ENCODE measurements around the gene PTBP3. TPM values are rescaled to one million over a fixed set of nuclear protein-coding genes. Genes with fewer than 3 reads are reported as not detected.

Gene PTBP3
- total and polyA plus RNA-seq, 2 of the 13 experiments (the other 11 are each of a cell fraction or from before 2014, with no cell fraction given): 52.8 to 61.1 TPM

GRCh38 chr9:112312139-112312538 is 21.3 kb downstream of the PTBP3 start:
- ATAC-seq (no peak), FAIRE-seq (no peak), DNase-seq (ENCODE audit: low spot score) (no peak)
- peaks cover 83% of the 10 kb centered on the region for H3K4me1 ChIP-seq (ENCODE audit: insufficient read depth, low read length)
- TF ChIP-seq FOXO1 (CRISPR knock-in tag; IDR thresholded peaks at IDR 0.05): no peak
- no peak for TF ChIP-seq SPEN (CRISPR knock-in tag; IDR thresholded peaks at IDR 0.05; ENCODE audit: low read depth)
- TF ChIP-seq, protein P1, sequence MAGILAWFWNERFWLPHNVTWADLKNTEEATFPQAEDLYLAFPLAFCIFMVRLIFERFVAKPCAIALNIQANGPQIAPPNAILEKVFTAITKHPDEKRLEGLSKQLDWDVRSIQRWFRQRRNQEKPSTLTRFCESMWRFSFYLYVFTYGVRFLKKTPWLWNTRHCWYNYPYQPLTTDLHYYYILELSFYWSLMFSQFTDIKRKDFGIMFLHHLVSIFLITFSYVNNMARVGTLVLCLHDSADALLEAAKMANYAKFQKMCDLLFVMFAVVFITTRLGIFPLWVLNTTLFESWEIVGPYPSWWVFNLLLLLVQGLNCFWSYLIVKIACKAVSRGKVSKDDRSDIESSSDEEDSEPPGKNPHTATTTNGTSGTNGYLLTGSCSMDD (CRISPR knock-in tag; IDR thresholded peaks at IDR 0.05): no peak
- TF ChIP-seq IKZF5 (CRISPR knock-in tag; IDR thresholded peaks at IDR 0.05): no peak
- TF ChIP-seq ISL2 (CRISPR knock-in tag; IDR thresholded peaks at IDR 0.05): no peak
- no peak for TF ChIP-seq CCAR2 (optimal IDR thresholded peaks at IDR 0.05; ENCODE audit: low read depth, low read length)
- no peak for TF ChIP-seq ZXDC (CRISPR knock-in tag; IDR thresholded peaks at IDR 0.05)
- no peak for TF ChIP-seq RFXANK (CRISPR knock-in tag; IDR thresholded peaks at IDR 0.05)
- no peak for TF ChIP-seq ZNF33B (CRISPR knock-in tag; IDR thresholded peaks at IDR 0.05)
- intact Hi-C loops (cut with micrococcal nuclease; ENCODE audit: unreplicated experiment): no loop called here
- no peaks in the 10 kb centered on the region for H3K27me3 ChIP-seq (ENCODE audit: control insufficient read depth in 1 of 2, insufficient read depth in 2 of 2, low read length in 2 of 2)
- H3K9ac ChIP-seq (ENCODE audit: insufficient read depth, low read depth, low read length): no peak overlapping the region
- ChIA-PET POLR2A (interaction anchor here (1.1 kb wide), 1 partner anchor 21 kb away, joined by 4 read pairs; the partner anchor contains the start of gene PTBP3), CTCF (ENCODE audit: low intra/inter-chr PET ratio, low total read pairs) (no interaction called here)
- no peak overlapping the region for H3K4me2 ChIP-seq (ENCODE audit: low read depth, low read length)
- no peak overlapping the region for H3K27ac ChIP-seq (ENCODE audit: extremely low read length, insufficient read depth, low read length)
- in situ Hi-C loops (cut with HindIII; ENCODE audit: extremely low pct_ligation_motif_present, low pct_unique_long_range_greater_than_20kb): no loop called here
- H4K20me1 ChIP-seq (ENCODE audit: insufficient read depth, low read length): peaks cover 48% of the 10 kb centered on the region
- no peaks in the 10 kb centered on the region; a peak in 2 of 5 replicates for H3K36me3 ChIP-seq (replicated peaks in 1 of 2; ENCODE audit: control insufficient read depth in 1 of 2, insufficient read depth in 2 of 2, low read length in 2 of 2)
- no peak overlapping the region for H2AFZ ChIP-seq (ENCODE audit: low read length)
- BruUV-seq (replicated peaks): no TSS peak
- no peak overlapping the region for H3K4me3 ChIP-seq (replicated peaks in 1 of 3; ENCODE audit: insufficient read depth in 1 of 3, low read depth in 2 of 3, low read length in 3 of 3)
- 94% methylated on average over 7 of the region's 7 CpGs for WGBS (ENCODE audit: low lambda C conversion rate)
- H3K9me3 ChIP-seq (ENCODE audit: low read length): no peaks in the 10 kb centered on the region
- peaks cover 95% of the 10 kb centered on the region for H3K79me2 ChIP-seq (ENCODE audit: insufficient read depth, low read length)
